Measurements from ENCODE around the gene MAGEF1.

The MAGEF1 gene

DNA sequence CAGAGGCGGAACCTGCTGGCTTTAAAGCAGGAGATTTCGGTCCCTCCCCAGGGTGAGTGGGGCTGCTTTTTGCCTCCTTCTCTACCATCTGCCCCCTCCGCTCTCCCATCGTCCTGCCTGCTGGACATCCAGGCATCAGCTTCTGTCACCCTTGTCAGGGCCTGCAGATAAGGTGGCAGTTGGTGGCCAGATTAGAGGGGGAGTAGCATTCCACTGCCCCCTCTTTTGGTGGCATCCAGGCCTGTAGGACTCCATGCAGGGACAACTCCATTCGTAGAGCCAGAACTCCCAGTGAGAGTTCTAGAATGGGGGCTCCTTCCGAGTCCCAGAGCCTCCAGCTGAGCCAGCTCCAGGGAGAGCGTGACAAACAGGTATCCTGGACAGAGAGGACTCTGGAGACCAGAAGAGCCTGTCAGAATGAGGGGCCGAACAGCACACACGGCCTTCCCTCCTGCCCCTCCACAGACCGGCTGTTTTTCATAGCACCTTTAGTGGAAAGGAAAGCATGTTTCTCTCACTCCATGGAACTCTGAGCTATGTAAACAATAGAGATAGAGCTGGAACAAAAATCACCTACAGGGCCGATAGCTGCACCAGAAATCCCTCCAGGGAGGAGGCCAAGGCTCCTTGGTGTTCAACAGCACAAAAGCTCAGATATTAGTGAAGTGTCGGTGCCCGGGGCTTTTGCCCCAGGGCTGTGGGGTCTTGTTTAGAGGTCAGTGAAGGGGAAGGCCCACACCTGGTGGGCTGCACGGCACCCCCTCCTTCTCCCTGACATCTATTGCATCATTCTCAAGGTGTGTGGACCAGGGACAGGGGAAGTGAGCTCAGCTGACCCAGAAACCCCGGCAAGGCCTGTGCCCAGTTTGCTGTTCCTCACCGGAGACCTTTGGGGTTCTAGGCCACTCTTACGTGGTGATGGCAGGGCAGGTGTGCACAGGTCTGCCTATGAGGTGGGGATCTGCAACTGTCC, 34.2 kb downstream of the MAGEF1 start:
- no peak for DNase-seq (ENCODE audit: low read depth in 1 of 2, low spot score in 1 of 2)
- TF ChIP-seq JUND (IDR thresholded peaks at IDR 0.05; ENCODE audit: low read depth), result no peak
- in situ Hi-C loops (cut with HindIII; ENCODE audit: low pct_unique_long_range_greater_than_20kb, low sequenced_read_pairs), result no loop called here

DNA sequence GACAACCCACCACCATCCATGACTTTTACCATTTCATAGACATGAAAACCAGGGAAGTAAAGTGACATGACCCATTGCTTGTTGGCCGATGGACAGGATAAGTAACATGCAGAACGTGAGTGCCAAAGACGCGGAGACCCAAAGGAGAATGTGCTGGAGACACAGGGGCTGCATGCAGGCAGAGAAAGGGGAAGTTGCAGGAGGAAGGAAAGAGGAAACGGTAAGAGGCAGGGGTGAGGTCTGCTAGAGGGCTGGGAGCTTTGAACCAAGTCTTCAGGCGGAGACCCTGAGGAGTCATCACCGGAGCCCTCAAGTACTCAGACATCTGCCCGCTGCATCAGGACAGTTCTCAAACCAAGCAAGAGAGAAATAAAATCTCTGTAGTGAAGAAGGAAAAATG, 34.9 kb downstream of the MAGEF1 start:
- TF ChIP-seq JUND (IDR thresholded peaks at IDR 0.05; ENCODE audit: low read depth), result no peak
- no peak for DNase-seq (ENCODE audit: low read depth in 1 of 2, low spot score in 1 of 2)
- in situ Hi-C loops (cut with HindIII; ENCODE audit: low pct_unique_long_range_greater_than_20kb, low sequenced_read_pairs), result no loop called here

- in situ Hi-C loops (cut with HindIII; ENCODE audit: low pct_unique_long_range_greater_than_20kb, low sequenced_read_pairs), result no loop called here
- no peak for TF ChIP-seq JUND (IDR thresholded peaks at IDR 0.05; ENCODE audit: low read depth)
- DNase-seq (ENCODE audit: low read depth in 1 of 2, low spot score in 1 of 2), result no peak
These were observed 37.2 kb downstream of the MAGEF1 start for GRCh38 chr3:184674626-184675025.

GRCh38 chr3:184672977-184673870, 38.6 kb downstream of the MAGEF1 start:
- DNase-seq (ENCODE audit: low read depth in 1 of 2, low spot score in 1 of 2), result no peak
- TF ChIP-seq JUND (IDR thresholded peaks at IDR 0.05; ENCODE audit: low read depth), result no peak
- in situ Hi-C loops (cut with HindIII; ENCODE audit: low pct_unique_long_range_greater_than_20kb, low sequenced_read_pairs), result no loop called here

GRCh38 chr3:184672335-184672734, 39.5 kb downstream of the MAGEF1 start:
- no peak for DNase-seq (ENCODE audit: low read depth in 1 of 2, low spot score in 1 of 2)
- in situ Hi-C loops (cut with HindIII; ENCODE audit: low pct_unique_long_range_greater_than_20kb, low sequenced_read_pairs), result no loop called here
- TF ChIP-seq JUND (IDR thresholded peaks at IDR 0.05; ENCODE audit: low read depth), result no peak

DNA sequence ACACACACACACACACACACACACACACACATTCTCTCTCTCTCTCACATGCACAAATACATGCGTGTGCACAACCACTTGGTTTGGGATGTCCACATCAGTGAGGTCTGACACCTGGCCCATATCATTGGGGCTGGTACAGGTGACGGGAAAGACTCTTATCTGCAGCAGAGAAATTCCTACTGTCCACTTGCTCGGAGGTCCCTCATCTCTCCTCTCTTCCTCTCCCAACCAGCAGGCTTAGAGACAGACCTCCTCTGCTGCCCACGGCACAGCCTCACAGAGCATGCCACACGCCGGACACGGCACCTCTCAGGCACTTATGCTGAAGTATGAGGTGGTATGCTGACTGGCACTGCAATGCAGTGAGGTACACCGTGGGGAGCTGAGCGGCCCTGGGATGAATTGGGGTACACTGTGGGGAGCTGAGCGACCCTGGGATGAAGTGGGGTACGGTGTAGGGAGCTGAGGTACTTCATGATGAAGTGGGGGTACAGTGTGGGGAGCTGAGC, 41.7 kb downstream of the MAGEF1 start:
- TF ChIP-seq JUND (IDR thresholded peaks at IDR 0.05; ENCODE audit: low read depth), result no peak
- in situ Hi-C loops (cut with HindIII; ENCODE audit: low pct_unique_long_range_greater_than_20kb, low sequenced_read_pairs), result no loop called here
- DNase-seq (ENCODE audit: low read depth in 1 of 2, low spot score in 1 of 2), result no peak

DNA sequence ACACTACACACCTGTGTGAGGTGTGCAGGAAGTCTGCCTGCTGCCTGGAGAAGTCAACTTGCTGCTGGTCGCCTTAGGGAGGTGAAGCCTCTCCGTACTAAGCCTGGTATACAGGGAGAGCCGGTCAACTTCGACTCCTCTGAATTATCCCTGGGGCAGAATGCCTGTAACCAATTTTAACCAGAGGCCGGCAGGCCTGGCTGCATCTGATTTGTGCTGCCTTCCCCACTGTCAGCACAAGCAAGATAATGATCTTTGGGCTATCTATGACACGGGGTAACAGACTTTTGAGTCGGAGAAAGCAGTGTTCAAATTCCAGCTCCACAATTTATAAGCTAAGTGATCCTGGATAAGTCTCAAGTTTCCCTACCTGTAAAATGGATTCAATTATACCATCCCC, 42.3 kb downstream of the MAGEF1 start:
- in situ Hi-C loops (cut with HindIII; ENCODE audit: low pct_unique_long_range_greater_than_20kb, low sequenced_read_pairs), result no loop called here
- no peak for DNase-seq (ENCODE audit: low read depth in 1 of 2, low spot score in 1 of 2)
- no peak for TF ChIP-seq JUND (IDR thresholded peaks at IDR 0.05; ENCODE audit: low read depth)

- in situ Hi-C loops (cut with HindIII; ENCODE audit: low pct_unique_long_range_greater_than_20kb, low sequenced_read_pairs), result no loop called here
These were observed 45.4 kb downstream of the MAGEF1 start for GRCh38 chr3:184666442-184666841.

DNA sequence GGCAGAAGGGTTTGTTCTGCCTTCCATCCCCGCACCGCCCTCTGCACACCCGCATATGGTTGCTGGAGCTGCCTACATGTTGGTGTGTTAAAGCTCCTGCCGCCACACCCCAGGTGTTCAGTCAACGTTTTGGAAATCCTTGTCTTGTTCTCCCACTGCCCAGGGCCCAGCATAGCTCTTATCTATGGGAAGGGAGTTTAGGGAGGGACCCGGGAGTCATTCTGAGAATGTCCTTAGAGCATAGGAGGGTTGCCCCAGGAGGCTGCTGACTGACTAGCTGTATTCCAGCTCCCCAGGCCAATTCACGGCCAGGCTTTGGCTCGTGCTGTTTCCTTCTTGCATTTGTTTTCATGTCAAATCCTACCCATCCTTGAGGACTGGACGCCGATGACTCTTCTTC, 46.8 kb downstream of the MAGEF1 start:
- no peak for DNase-seq (ENCODE audit: low read depth in 1 of 2, low spot score in 1 of 2)
- in situ Hi-C loops (cut with HindIII; ENCODE audit: low pct_unique_long_range_greater_than_20kb, low sequenced_read_pairs), result no loop called here
- TF ChIP-seq JUND (IDR thresholded peaks at IDR 0.05; ENCODE audit: low read depth), result no peak

More at GRCh38 chr3:184666442-184666841, 45.4 kb downstream of the MAGEF1 start:
- no peak for DNase-seq (ENCODE audit: low read depth in 1 of 2, low spot score in 1 of 2)
- no peak for TF ChIP-seq JUND (IDR thresholded peaks at IDR 0.05; ENCODE audit: low read depth)

GRCh38 chr3:184663756-184664155, 48.1 kb downstream of the MAGEF1 start:
- DNase-seq (ENCODE audit: low read depth in 1 of 2, low spot score in 1 of 2), result no peak
- no peak for TF ChIP-seq JUND (IDR thresholded peaks at IDR 0.05; ENCODE audit: low read depth)
- in situ Hi-C loops (cut with HindIII; ENCODE audit: low pct_unique_long_range_greater_than_20kb, low sequenced_read_pairs), result no loop called here

- TF ChIP-seq JUND (IDR thresholded peaks at IDR 0.05; ENCODE audit: low read depth), result no peak
- DNase-seq (ENCODE audit: low read depth in 1 of 2, low spot score in 1 of 2), result no peak
- in situ Hi-C loops (cut with HindIII; ENCODE audit: low pct_unique_long_range_greater_than_20kb, low sequenced_read_pairs), result no loop called here
These were observed 48.5 kb downstream of the MAGEF1 start for GRCh38 chr3:184663356-184663755.

- no peak for TF ChIP-seq JUND (IDR thresholded peaks at IDR 0.05; ENCODE audit: low read depth)
- DNase-seq (ENCODE audit: low read depth in 1 of 2, low spot score in 1 of 2), result no peak
- in situ Hi-C loops (cut with HindIII; ENCODE audit: low pct_unique_long_range_greater_than_20kb, low sequenced_read_pairs), result no loop called here
These were observed 49.7 kb downstream of the MAGEF1 start for GRCh38 chr3:184662187-184662586.
